ENCODE results near the gene WHAMM.
A peak's percentile ranks its signal among the peaks of the same experiment; 100 is the strongest.
"Not testable (repeated sequence)": the region's sequence is repeated elsewhere in the genome, so short reads cannot be mapped to it uniquely, and the experiment has no call there.

Gene WHAMM

GRCh38 chr15:82809308-82810060 is at the start of gene WHAMM:
Gene WHAMM, plus strand, starts transcription at chr15:82809628. Its CDS starts 99 bp downstream, at chr15:82809727.
- peak; percentile 94 for DNase-seq

DNA sequence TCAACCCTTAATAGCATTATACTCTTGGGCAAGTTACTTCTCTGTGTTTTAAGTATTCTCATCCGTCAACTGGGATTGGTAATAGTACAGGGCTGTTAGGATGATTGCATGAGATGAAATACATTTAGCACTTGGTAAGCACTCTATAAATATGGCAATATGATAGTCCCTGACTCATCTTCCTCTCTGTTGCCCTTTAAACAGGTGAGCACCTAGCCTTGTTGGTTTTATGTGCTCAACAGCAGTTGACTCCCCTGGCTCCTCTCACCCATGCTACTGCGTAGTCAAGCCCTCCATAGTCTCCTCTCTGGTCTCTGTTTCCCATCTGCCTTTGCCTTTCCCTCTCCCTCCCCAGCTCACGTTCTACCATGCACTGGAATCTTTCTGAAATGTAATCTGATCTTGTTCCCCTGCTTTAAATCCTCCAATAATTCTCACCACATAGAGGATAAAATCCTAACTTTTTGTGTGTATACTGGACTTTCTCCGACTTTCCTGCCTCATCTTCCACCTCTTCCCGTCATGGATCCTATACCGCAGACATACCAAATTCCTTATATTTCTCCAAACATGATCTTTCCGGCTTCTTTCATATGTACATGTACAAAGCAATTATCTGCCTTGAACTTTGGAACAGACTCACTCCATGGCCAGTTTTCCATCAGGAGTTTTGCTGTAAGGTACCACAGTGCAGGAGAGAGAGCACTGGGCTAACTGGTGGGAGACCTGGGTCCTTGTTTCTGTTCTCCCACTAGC is 45.9 kb upstream of the WHAMM start:
- DNase-seq: no peak

DNA sequence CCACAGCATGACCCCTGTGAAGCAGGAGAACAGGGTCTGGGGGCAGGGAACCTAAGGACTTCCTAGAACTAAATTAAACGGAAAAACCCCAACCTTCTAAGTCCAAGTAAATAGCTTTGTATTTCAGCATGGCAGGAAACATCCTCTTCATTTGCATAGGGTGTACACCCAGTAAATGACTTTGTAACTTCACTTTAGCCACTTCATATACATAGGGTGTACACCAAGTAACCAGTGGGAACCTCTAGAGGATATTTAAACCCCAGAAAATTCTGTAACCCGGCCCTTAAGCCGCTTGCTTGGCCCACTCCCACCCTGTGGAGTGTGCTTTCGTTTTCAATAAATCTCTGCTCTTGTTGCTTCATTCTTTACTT is 45.3 kb upstream of the WHAMM start:
- DNase-seq: no peak

- DNase-seq: no peak
Observed at GRCh38 chr15:82764740-82765139, 44.7 kb upstream of the WHAMM start.

DNA sequence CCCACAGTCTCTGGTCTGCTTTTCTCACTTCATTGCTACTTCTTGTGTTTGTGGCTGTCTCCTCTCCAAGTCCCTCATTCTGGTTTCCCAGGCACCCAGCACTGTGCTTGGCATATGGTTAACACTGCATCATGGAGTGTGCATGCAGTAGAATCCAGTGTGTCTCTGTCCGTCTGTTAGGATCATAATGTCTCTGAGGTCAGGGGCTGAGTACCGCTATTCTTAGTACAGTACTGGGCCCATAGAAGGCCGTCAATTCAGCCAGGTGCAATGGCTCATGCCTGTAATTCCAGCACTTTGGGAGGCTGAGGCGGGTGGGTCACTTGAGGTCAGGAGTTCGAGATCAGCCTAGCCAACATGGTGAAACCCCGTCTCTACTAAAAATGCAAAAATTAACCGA is 43.2 kb upstream of the WHAMM start:
- not testable (repeated sequence) for DNase-seq

GRCh38 chr15:82767163-82767829 is 42.1 kb upstream of the WHAMM start:
- no peak for DNase-seq

GRCh38 chr15:82768414-82769054 is 40.9 kb upstream of the WHAMM start:
- DNase-seq: no peak

DNA sequence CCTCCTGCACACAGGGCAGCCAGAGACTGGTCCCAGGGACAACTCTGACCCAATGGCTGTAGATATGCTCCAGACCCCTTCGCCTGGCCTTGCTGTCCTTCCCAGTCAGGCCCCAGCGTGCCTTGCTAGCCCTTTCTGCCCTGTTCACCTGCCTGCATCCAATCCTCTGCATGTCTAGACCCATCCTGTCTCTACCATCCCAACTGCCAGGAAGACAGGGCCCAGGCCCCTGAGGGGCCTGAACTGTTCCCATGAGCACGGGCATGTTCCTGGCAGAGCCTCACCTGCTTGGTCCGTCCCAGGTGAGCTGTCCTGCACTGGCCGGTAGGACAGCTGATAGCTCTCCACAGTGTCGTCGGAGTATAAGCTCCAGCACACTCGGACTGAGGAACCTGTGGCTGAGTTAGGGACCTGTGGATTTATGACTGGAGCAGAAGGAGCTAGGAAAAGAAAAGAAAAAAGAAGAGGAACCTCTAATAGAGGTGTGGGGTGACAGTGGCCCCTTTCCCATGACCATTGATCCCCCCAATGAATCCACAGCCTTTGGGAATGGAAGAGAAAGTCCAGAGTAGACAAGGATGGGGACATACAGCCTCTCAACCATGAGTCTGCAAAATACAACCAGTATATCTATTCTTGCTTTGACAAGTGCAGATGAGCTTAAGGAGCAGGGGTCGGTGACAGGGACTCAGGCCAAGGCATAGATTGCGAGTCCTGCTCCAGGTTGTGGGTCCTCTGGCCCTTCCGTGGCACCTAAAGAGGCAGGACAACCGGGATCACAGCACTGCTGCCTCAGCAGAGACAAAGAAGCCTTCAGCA is 37.4 kb upstream of the WHAMM start:
- no peak for DNase-seq

DNA sequence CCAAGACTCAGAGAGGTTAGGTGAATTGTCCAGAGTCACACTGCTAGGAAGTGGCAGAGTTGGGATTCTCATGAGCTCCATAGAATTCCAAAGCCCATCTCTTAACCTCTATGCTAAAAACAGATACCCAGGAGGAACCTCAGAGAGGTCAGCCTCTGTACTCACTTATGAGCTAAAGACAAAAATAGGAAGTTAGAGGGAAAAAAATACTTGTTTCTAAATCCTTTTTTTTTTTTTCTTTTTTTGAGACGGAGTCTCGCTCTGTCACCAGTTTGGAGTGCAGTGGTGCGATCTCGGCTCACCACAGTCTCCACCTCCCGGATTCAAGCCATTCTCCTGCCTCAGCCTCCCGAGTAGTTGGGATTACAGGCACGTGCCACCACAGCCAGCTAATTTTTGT is 34.9 kb upstream of the WHAMM start:
- DNase-seq: no peak

- DNase-seq: no peak
Observed at GRCh38 chr15:82778755-82779154, 30.7 kb upstream of the WHAMM start.

DNA sequence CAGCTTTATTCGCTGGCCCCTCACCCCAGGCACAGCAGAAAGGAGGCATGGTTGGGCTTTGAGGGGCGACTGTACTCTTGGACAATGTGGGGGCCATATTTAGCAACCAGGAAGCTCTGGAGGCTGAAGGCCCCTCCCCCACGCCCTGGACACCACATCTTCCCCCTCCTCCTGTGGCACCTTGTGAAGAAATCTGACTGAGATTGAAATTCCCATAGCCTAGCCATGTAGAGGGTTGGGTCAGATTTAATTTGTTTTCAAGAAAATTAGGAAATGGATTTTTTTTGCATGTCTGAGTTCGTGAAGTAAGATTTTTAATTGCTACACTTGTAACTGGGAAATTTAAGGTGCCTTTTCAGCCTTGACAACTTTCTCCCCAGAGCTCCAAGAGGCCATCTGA is 28.1 kb upstream of the WHAMM start:
- DNase-seq: no peak

DNA sequence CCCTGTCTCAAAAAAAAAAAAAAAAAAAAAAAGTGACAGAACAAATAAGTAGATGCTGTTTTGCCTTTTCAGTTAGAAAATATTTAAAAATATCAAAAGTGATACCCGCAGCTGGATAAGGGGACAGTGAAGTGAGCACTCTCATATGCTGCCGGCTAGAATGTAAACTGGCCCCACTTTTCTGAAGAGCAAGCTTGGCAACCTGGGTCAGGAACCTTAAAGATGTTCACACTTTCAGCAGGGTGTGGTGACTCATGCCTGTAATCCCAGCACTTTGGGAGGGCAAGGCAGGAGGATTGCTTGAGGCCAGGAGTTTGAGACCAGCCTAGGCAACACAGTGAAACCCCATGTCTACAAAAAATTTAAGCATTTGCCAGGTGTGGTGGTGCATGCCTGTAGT is 20.9 kb upstream of the WHAMM start:
- no peak for DNase-seq

DNA sequence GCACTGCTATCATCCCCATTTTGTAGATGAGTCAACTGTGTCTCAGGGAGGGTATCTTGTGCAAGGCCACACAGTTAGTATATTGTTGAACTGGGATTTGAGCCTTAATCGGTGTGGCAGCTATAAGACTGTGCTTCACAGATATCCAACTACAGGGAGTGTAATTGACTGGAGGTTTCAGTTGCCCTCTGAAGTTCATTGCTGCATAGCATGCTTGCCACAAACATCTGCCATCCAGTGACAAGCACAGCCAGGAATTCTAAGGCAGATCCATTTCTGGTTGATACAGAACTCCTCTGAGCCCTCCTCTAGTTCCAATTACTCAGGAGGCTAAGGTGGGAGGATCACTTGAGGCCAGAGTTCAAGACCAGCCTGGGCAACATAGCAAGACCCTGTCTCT is 19.9 kb upstream of the WHAMM start:
- DNase-seq: no peak

- no peak for DNase-seq
Observed at GRCh38 chr15:82790321-82790720, 19.1 kb upstream of the WHAMM start.

- no peak for DNase-seq
Observed at GRCh38 chr15:82792068-82792467, 17.4 kb upstream of the WHAMM start.

GRCh38 chr15:82793737-82794136 is 15.7 kb upstream of the WHAMM start:
- DNase-seq: no peak

- no peak for DNase-seq
Observed at GRCh38 chr15:82798104-82798503, 11.3 kb upstream of the WHAMM start.

- no peak for DNase-seq
Observed at GRCh38 chr15:82798531-82799166, 10.8 kb upstream of the WHAMM start.

GRCh38 chr15:82799183-82799841 is 10.1 kb upstream of the WHAMM start:
- no peak for DNase-seq

DNA sequence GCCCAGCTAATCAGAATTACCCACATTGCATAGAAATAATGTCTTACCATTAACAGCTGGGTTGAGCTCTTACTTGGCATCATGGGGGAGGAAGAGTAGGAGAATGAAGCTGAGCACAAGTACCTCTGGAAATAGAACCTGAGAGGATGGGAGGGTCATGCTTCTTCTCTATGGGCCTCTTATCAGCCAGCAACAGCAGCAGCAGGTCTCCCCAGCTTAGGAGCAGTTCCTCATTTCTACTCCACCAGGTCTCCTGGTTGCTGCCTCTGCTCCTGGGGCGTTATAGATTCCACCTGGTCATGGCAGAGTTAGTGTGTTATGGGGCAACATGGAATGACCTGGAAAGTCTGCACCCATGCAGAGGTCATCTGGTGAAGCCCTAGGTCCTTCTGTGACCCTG is 6.9 kb upstream of the WHAMM start:
- DNase-seq: no peak

GRCh38 chr15:82803793-82804574 is 5.4 kb upstream of the WHAMM start:
- no peak for DNase-seq
